MM.1S (cell line): Measurements from ENCODE around the gene BCL11B.

ENCODE experiments used
- EZH2 ChIP-seq: fragments of 300-600 bp; sonication (generic); optimal IDR thresholded peaks from 2 replicates; pipeline ENCODE3; 2017; ENCODE audit warnings: low read depth, mild to moderate bottlenecking, antibody characterized with exemption, low read length, mixed read lengths
- EZH2phosphoT487 ChIP-seq: fragments of 300-600 bp; sonication (generic); IDR thresholded peaks from 2 replicates; pipeline ENCODE4 v1.6.1; 2018; ENCODE audit warnings: antibody characterized with exemption, low read length
- TF ChIP-seq, protein P1 (sequence below): fragments of 300-600 bp; sonication (generic); IDR thresholded peaks from 2 replicates; pipeline ENCODE4 v1.5.1; 2016; ENCODE audit warnings: antibody characterized with exemption, low read length, mixed read lengths

GRCh38 chr14:99183311-99183710 lies 88.7 kb downstream of the BCL11B start:
- TF ChIP-seq, protein P1, sequence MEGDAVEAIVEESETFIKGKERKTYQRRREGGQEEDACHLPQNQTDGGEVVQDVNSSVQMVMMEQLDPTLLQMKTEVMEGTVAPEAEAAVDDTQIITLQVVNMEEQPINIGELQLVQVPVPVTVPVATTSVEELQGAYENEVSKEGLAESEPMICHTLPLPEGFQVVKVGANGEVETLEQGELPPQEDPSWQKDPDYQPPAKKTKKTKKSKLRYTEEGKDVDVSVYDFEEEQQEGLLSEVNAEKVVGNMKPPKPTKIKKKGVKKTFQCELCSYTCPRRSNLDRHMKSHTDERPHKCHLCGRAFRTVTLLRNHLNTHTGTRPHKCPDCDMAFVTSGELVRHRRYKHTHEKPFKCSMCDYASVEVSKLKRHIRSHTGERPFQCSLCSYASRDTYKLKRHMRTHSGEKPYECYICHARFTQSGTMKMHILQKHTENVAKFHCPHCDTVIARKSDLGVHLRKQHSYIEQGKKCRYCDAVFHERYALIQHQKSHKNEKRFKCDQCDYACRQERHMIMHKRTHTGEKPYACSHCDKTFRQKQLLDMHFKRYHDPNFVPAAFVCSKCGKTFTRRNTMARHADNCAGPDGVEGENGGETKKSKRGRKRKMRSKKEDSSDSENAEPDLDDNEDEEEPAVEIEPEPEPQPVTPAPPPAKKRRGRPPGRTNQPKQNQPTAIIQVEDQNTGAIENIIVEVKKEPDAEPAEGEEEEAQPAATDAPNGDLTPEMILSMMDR = no peak
- TF ChIP-seq EZH2phosphoT487 (no peak), EZH2 (no peak)
